C4-2B (cell line): ENCODE results near the gene PDE4B.

Experiments
- ZFX ChIP-seq: fragments of 450-650 bp; IDR thresholded peaks from 2 replicates; pipeline ENCODE4 v1.6.1; 2017
- TF ChIP-seq, protein P1 (sequence below): fragments of 450-650 bp; conservative IDR thresholded peaks from 2 replicates; pipeline ENCODE4 v1.5.1; 2017; ENCODE audit warnings: mild to moderate bottlenecking

DNA sequence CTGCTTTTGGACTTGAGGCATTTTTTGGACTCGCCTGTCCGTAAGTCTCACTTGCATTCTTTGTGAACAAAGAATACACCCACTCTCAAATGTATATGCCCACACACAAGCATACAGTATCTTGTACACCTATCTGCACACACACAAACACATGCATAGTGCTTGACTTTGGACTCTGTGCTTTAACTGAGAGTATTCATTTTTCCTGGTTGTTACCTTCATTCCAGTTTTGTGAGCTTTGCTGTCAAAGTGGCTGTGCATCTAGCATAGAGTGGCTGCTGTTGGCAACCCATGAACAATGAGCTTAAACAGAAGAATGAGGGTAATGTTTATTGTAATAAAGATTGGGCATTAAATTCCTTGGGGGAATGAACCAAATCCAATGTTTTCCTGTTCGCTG is 199.0 kb downstream of the PDE4B start:
- TF ChIP-seq, protein P1, sequence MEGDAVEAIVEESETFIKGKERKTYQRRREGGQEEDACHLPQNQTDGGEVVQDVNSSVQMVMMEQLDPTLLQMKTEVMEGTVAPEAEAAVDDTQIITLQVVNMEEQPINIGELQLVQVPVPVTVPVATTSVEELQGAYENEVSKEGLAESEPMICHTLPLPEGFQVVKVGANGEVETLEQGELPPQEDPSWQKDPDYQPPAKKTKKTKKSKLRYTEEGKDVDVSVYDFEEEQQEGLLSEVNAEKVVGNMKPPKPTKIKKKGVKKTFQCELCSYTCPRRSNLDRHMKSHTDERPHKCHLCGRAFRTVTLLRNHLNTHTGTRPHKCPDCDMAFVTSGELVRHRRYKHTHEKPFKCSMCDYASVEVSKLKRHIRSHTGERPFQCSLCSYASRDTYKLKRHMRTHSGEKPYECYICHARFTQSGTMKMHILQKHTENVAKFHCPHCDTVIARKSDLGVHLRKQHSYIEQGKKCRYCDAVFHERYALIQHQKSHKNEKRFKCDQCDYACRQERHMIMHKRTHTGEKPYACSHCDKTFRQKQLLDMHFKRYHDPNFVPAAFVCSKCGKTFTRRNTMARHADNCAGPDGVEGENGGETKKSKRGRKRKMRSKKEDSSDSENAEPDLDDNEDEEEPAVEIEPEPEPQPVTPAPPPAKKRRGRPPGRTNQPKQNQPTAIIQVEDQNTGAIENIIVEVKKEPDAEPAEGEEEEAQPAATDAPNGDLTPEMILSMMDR = no peak
- TF ChIP-seq ZFX = no peak
